K562 (cell line): Measurements from ENCODE around the gene DPT.

Experiments
- CBX8 ChIP-seq: fragments of 200-600 bp; sonication (generic); IDR thresholded peaks from 2 replicates; pipeline ENCODE4 v1.6.1; 2012; ENCODE audit warnings: borderline replicate concordance, mixed run types, low read depth, mild to moderate bottlenecking, moderate library complexity, mixed read lengths, low read length, control low read depth, inconsistent platforms; ENCODE audit not compliant: poor library complexity, severe bottlenecking; ENCODE audit errors: extremely low read depth
- COPS2 ChIP-seq: fragments of 450-650 bp; conservative IDR thresholded peaks from 2 replicates; pipeline ENCODE4 v1.6.1; 2016; ENCODE audit warnings: mild to moderate bottlenecking, moderate library complexity
- CREB1 ChIP-seq, 2 experiments: sonication (generic) in 1 of 2; formaldehyde crosslinking in 1 of 2; IDR thresholded peaks; 2 replicates each; pipeline versions ENCODE4 v1.6.1 to v1.8.0; 2012 to 2022; ENCODE audit warnings: inconsistent platforms in 1 of 2, mild to moderate bottlenecking in 1 of 2, missing genetic modification reagents in 1 of 2, moderate library complexity in 1 of 2
- CTCF ChIP-seq, 3 experiments: IDR thresholded peaks in 2 of 3; conservative IDR thresholded peaks in 1 of 3; 2 replicates each; pipeline ENCODE4 v1.5.1; 2011 to 2012; ENCODE audit warnings: low read length in 3 of 3, mild to moderate bottlenecking in 3 of 3, control low read depth in 2 of 3, improper control_type of control experiment in 1 of 3, inconsistent platforms in 1 of 3, low read depth in 1 of 3, mixed read lengths in 1 of 3, moderate library complexity in 1 of 3; ENCODE audit not compliant: insufficient read depth in 2 of 3
- E2F1 ChIP-seq: sonication (generic); formaldehyde crosslinking; IDR thresholded peaks from 2 replicates; pipeline ENCODE4 v1.8.1; 2023; ENCODE audit warnings: mild to moderate bottlenecking, missing genetic modification reagents, moderate library complexity
- EP400 ChIP-seq: fragments of 450-650 bp; IDR thresholded peaks from 2 replicates; pipeline ENCODE4 v1.6.1; 2017; ENCODE audit warnings: antibody characterized with exemption, mild to moderate bottlenecking, moderate library complexity
- HDGF ChIP-seq: fragments of 450-650 bp; IDR thresholded peaks from 2 replicates; pipeline ENCODE4 v1.6.1; 2016
- MLLT1 ChIP-seq, 2 experiments: fragments of 450-650 bp; IDR thresholded peaks; 2 replicates each; pipeline ENCODE4 v1.6.1; 2016
- MTA3 ChIP-seq: fragments of 450-650 bp; formaldehyde crosslinking; IDR thresholded peaks from 2 replicates; pipeline ENCODE4 v1.6.1; 2017; ENCODE audit warnings: mild to moderate bottlenecking, borderline replicate concordance
- POLR2A ChIP-seq: fragments of 450-650 bp; conservative IDR thresholded peaks from 2 replicates; pipeline ENCODE4 v1.6.1; 2016
- ZNF24 ChIP-seq: fragments of 450-650 bp; IDR thresholded peaks from 2 replicates; pipeline ENCODE4 v1.6.1; 2016
- ZNF644 ChIP-seq: fragments of 200-800 bp; sonication (Bioruptor generic); IDR thresholded peaks from 2 replicates; pipeline ENCODE4 v1.6.1; 2016; ENCODE audit warnings: low read depth, missing genetic modification characterization, missing compliant biosample characterization

- TF ChIP-seq ZNF24 (no peak), ZNF644 (tag) (no peak), CBX8 (no peak), POLR2A (no peak), E2F1 (CRISPR knock-in tag) (no peak), MLLT1 (IDR thresholded peaks at IDR 0.05) (no peak), CREB1 (IDR thresholded peaks at IDR 0.05) (no peak), CREB1 (CRISPR knock-in tag; IDR thresholded peaks at IDR 0.05) (no peak), COPS2 (no peak), EP400 (no peak), HDGF (no peak), CTCF (IDR thresholded peaks at IDR 0.05 in 2 of 3, conservative IDR thresholded peaks at IDR 0.05 in 1 of 3; ENCODE audit: insufficient read depth in 2 of 3, low read depth in 1 of 3, low read length in 3 of 3) (no peak), MTA3 (no peak)
Observed at GRCh38 chr1:168725060-168725459, 3.9 kb downstream of the DPT start.
